ENCODE data around the gene PKMYT1. TPM values are rescaled to one million over a fixed set of nuclear protein-coding genes. Genes with fewer than 3 reads are reported as not detected.

Gene PKMYT1
- total and polyA plus RNA-seq, 9 of the 15 experiments (the other 6 are each of a cell fraction or from before 2014, with no cell fraction given) = 8.7 to 201 (median 37.8) TPM

- 0 out of 4 replicates have a peak, but pooled peaks of 1 of the 2 experiments have one; percentile 24 for TF ChIP-seq UBTF (IDR thresholded peaks at IDR 0.05; ENCODE audit: borderline replicate concordance in 1 of 2, low read depth in 2 of 2, low read length in 2 of 2)
- peak in 1 of 2 experiments; percentile 67; a peak in 2 of 4 replicates for TF ChIP-seq HDAC1 (IDR thresholded peaks at IDR 0.05)
- TF ChIP-seq MYC (IDR thresholded peaks at IDR 0.05; ENCODE audit: low read depth, low read length) = peak; percentile 85
- no peak; the same call in 1 of the 2 replicates for TF ChIP-seq MYC (CRISPR knock-in tag; IDR thresholded peaks at IDR 0.05; ENCODE audit: borderline replicate concordance, low read depth)
- no peak for TF ChIP-seq NCOA2 (IDR thresholded peaks at IDR 0.05; ENCODE audit: partially characterized antibody in 2 of 2)
- TF ChIP-seq NBN (IDR thresholded peaks at IDR 0.05; ENCODE audit: low read depth) = 0 out of 2 replicates have a peak, but pooled peaks have one; percentile 37
- peak; percentile 35; the same call in 1 of the 2 replicates for TF ChIP-seq PHF8 (IDR thresholded peaks at IDR 0.05; ENCODE audit: borderline replicate concordance, low read length)
- TF ChIP-seq ZNF124 (CRISPR knock-in tag; IDR thresholded peaks at IDR 0.05) = no peak
- peak; percentile 44; the same call in 1 of the 2 replicates for TF ChIP-seq GATAD2A (IDR thresholded peaks at IDR 0.05)
- TF ChIP-seq BMI1 (IDR thresholded peaks at IDR 0.05; ENCODE audit: low read length) = no peak
- no peak for TF ChIP-seq SMARCB1 (IDR thresholded peaks at IDR 0.05; ENCODE audit: insufficient read length, low read depth)
- TF ChIP-seq KLF13 (tag; IDR thresholded peaks at IDR 0.05; ENCODE audit: borderline replicate concordance, low read depth) = no peak
- peak; percentile 32; the same call in 1 of the 2 replicates for TF ChIP-seq FOSL1 (tag; conservative IDR thresholded peaks at IDR 0.05)
- TF ChIP-seq ATF1 (CRISPR knock-in tag; IDR thresholded peaks at IDR 0.05) = no peak
- TF ChIP-seq ATF1 (tag; IDR thresholded peaks at IDR 0.05) = no peak
- no peak for TF ChIP-seq TCF7 (IDR thresholded peaks at IDR 0.05; ENCODE audit: borderline replicate concordance)
- TF ChIP-seq NFE2 (IDR thresholded peaks at IDR 0.05; ENCODE audit: low read depth) = peak; percentile 51
- TF ChIP-seq ESRRA (IDR thresholded peaks at IDR 0.05; ENCODE audit: borderline replicate concordance, low read depth) = peak; percentile 8; the same call in 1 of the 2 replicates
- no peak for TF ChIP-seq NFXL1 (CRISPR knock-in tag; IDR thresholded peaks at IDR 0.05)
- TF ChIP-seq NFRKB (IDR thresholded peaks at IDR 0.05; ENCODE audit: low read depth) = 0 out of 2 replicates have a peak, but pooled peaks have one; percentile 54
- TF ChIP-seq WHSC1 (IDR thresholded peaks at IDR 0.05; ENCODE audit: low read length) = no peak
- TF ChIP-seq SAP30 (IDR thresholded peaks at IDR 0.05; ENCODE audit: borderline replicate concordance, insufficient read depth, low read depth, low read length, poor library complexity, severe bottlenecking) = peak; percentile 22
- peak; percentile 94 to 95 for TF ChIP-seq MNT (conservative IDR thresholded peaks at IDR 0.05)
- 0 out of 4 replicates have a peak, but pooled peaks of 1 of the 2 experiments have one; percentile 20 for TF ChIP-seq FOXA3 (CRISPR knock-in tag; conservative IDR thresholded peaks at IDR 0.05 in 1 of 2, IDR thresholded peaks at IDR 0.05 in 1 of 2)
- peak; percentile 69 for TF ChIP-seq ZFX (CRISPR knock-in tag; IDR thresholded peaks at IDR 0.05)
- TF ChIP-seq ZNF408 (CRISPR knock-in tag; IDR thresholded peaks at IDR 0.05; ENCODE audit: low read depth) = no peak
Measured at GRCh38 chr16:3004781-3005284, 24.6 kb upstream of the PKMYT1 start (continued).
